Panc1 (cell line): Measurements from ENCODE around the gene NTRK1. TPM values are rescaled to one million over a fixed set of nuclear protein-coding genes. Genes with fewer than 3 reads are reported as not detected.

Source experiments
- ATAC-seq: fragments of 200-7000 bp; cut with Tn5 transposase; 2 replicates; pipeline ENCODE4 v1.9.1; 2020; ENCODE audit warnings: mild to moderate bottlenecking, moderate library complexity
- BruUV-seq: library from RNA; stranded (reverse); fragments of 400-500 nt; replicated peaks from 2 replicates; lab custom pipeline; 2021; lab: Mats Ljungman, UMichigan
- CTCF ChIA-PET: fragments of 300-600 bp; sonication (Branson Sonifier 250); formaldehyde crosslinking; loops from one replicate; lab custom pipeline; 2022; ENCODE audit warnings: antibody characterized with exemption; lab: Charles Lee
- POLR2A ChIA-PET: fragments of 300-600 bp; sonication (Branson Sonifier 250); formaldehyde crosslinking; loops from one replicate; lab custom pipeline; 2022; ENCODE audit warnings: antibody characterized with exemption; lab: Charles Lee
- DNase-seq: peaks from one replicate; pipeline ENCODE4 v3.0.0-alpha.2; 2010; ENCODE audit warnings: low read depth, low spot score
- H3K27ac ChIP-seq: 2 replicates; pipeline ENCODE4 v1.5.1; 2011; ENCODE audit warnings: mild to moderate bottlenecking, low read length, inconsistent platforms
- H3K27me3 ChIP-seq: fragments of 200-500 bp; sonication (Bioruptor generic); 2 replicates; pipeline ENCODE4 v1.6.0; 2014; ENCODE audit warnings: low read length, inconsistent platforms; ENCODE audit not compliant: control insufficient read depth, insufficient read depth
- H3K36me3 ChIP-seq: fragments of 200-500 bp; sonication (Bioruptor generic); 2 replicates; pipeline ENCODE4 v1.5.1; 2014; ENCODE audit warnings: inconsistent platforms, mild to moderate bottlenecking, low read length, moderate library complexity; ENCODE audit not compliant: control insufficient read depth, insufficient read depth
- H3K4me1 ChIP-seq: 2 replicates; pipeline ENCODE4 v1.5.1; 2011; ENCODE audit warnings: inconsistent platforms, mild to moderate bottlenecking, low read length, moderate library complexity; ENCODE audit not compliant: control insufficient read depth, insufficient read depth
- H3K4me3 ChIP-seq, 2 experiments: 2 replicates each; pipeline ENCODE4 v1.5.1; 2011 to 2012; ENCODE audit warnings: low read depth in 2 of 2, low read length in 2 of 2, mild to moderate bottlenecking in 2 of 2, inconsistent platforms in 1 of 2, moderate library complexity in 1 of 2
- H3K9me3 ChIP-seq: fragments of 200-500 bp; sonication (Bioruptor generic); 2 replicates; pipeline ENCODE4 v1.5.1; 2014; ENCODE audit warnings: low read depth, mild to moderate bottlenecking, inconsistent platforms, low read length, moderate library complexity; ENCODE audit not compliant: control insufficient read depth, insufficient read depth
- CTCF ChIP-seq: fragments of 450-650 bp; IDR thresholded peaks from 2 replicates; pipeline ENCODE4 v1.5.1; 2017; ENCODE audit warnings: mild to moderate bottlenecking
- POLR2AphosphoS5 ChIP-seq: IDR thresholded peaks from 2 replicates; pipeline ENCODE4 v1.6.1; 2012; ENCODE audit warnings: mild to moderate bottlenecking, low read depth, low read length, moderate library complexity
- SIN3A ChIP-seq: IDR thresholded peaks from 2 replicates; pipeline ENCODE4 v1.6.1; 2012; ENCODE audit warnings: low read depth, mild to moderate bottlenecking, low read length, moderate library complexity, borderline replicate concordance; ENCODE audit not compliant: insufficient read depth
- TCF7L2 ChIP-seq: IDR thresholded peaks from 2 replicates; pipeline ENCODE4 v1.6.1; 2011; ENCODE audit warnings: mild to moderate bottlenecking, low read depth, low read length, inconsistent platforms
- in situ Hi-C: cut with HindIII; loops from 2 replicates; pipeline ENCODE4 v1.10.0; 2016; ENCODE audit warnings: low sequenced_read_pairs, low pct_unique_long_range_greater_than_20kb
- intact Hi-C: fragments of 100-400 bp; cut with micrococcal nuclease; formaldehyde crosslinking; loops from one replicate; pipeline ENCODE4 v1.10.0; 2022; ENCODE audit not compliant: unreplicated experiment
- total RNA-seq: library from RNA; stranded (reverse); gene quantifications from one replicate; pipeline ENCODE4 v1.2.1, GENCODE V29; 2021; ENCODE audit not compliant: unreplicated experiment
- TF ChIP-seq, protein P1 (sequence below), 2 experiments: IDR thresholded peaks; 2 replicates each; pipeline ENCODE4 v1.6.1; 2011 to 2012; ENCODE audit warnings: low read depth in 2 of 2, control low read depth in 1 of 2, low read length in 1 of 2, mild to moderate bottlenecking in 1 of 2, moderate library complexity in 1 of 2; ENCODE audit not compliant: insufficient read depth in 1 of 2

Gene NTRK1
- total RNA-seq, 1 experiment from 2014 or later, result 0.21 TPM

- H3K36me3 ChIP-seq, result no peaks in the 10 kb centered on the region
- H3K27me3 ChIP-seq, result no peaks in the 10 kb centered on the region
- H3K27ac ChIP-seq, result no peak overlapping the region
- no peak overlapping the region for H3K4me3 ChIP-seq
- BruUV-seq, result no TSS peak
- no peaks in the 10 kb centered on the region for H3K9me3 ChIP-seq
- in situ Hi-C loops, result no loop called here
- peaks cover 4% of the 10 kb centered on the region; the same call in 1 of the 2 replicates for H3K4me1 ChIP-seq
- POLR2A ChIA-PET, result no interaction called here
- ATAC-seq, result no peak
- CTCF ChIA-PET, result no interaction called here
- TF ChIP-seq SIN3A (no peak), POLR2AphosphoS5 (no peak), CTCF (no peak), TCF7L2 (no peak)
- TF ChIP-seq, protein P1, sequence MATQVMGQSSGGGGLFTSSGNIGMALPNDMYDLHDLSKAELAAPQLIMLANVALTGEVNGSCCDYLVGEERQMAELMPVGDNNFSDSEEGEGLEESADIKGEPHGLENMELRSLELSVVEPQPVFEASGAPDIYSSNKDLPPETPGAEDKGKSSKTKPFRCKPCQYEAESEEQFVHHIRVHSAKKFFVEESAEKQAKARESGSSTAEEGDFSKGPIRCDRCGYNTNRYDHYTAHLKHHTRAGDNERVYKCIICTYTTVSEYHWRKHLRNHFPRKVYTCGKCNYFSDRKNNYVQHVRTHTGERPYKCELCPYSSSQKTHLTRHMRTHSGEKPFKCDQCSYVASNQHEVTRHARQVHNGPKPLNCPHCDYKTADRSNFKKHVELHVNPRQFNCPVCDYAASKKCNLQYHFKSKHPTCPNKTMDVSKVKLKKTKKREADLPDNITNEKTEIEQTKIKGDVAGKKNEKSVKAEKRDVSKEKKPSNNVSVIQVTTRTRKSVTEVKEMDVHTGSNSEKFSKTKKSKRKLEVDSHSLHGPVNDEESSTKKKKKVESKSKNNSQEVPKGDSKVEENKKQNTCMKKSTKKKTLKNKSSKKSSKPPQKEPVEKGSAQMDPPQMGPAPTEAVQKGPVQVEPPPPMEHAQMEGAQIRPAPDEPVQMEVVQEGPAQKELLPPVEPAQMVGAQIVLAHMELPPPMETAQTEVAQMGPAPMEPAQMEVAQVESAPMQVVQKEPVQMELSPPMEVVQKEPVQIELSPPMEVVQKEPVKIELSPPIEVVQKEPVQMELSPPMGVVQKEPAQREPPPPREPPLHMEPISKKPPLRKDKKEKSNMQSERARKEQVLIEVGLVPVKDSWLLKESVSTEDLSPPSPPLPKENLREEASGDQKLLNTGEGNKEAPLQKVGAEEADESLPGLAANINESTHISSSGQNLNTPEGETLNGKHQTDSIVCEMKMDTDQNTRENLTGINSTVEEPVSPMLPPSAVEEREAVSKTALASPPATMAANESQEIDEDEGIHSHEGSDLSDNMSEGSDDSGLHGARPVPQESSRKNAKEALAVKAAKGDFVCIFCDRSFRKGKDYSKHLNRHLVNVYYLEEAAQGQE (IDR thresholded peaks at IDR 0.05; ENCODE audit: insufficient read depth in 1 of 2, low read depth in 2 of 2, low read length in 1 of 2), result no peak
- intact Hi-C loops, result loop anchor here (10.0 kb wide), 1 partner anchor 172 kb away; no protein-coding TSS in a partner anchor
- DNase-seq, result no peak
These were observed 5.7 kb downstream of the NTRK1 start for GRCh38 chr1:156866249-156866909.

- ChIA-PET POLR2A (no interaction called here), CTCF (interaction anchor here (1.0 kb wide), 1 partner anchor 9 kb away, joined by 6 read pairs; no protein-coding TSS in a partner anchor)
- in situ Hi-C loops, result no loop called here
- Histone ChIP-seq H3K9me3 (no peaks in the 10 kb centered on the region), H3K36me3 (no peaks in the 10 kb centered on the region), H3K4me3 (no peak overlapping the region), H3K27ac (no peak overlapping the region), H3K27me3 (no peaks in the 10 kb centered on the region), H3K4me1 (peaks cover 4% of the 10 kb centered on the region; the same call in 1 of the 2 replicates)
- intact Hi-C loops, result loop anchor here (10.0 kb wide), 1 partner anchor 174 kb away; no protein-coding TSS in a partner anchor
- TF ChIP-seq CTCF, result no peak
- no peak for TF ChIP-seq TCF7L2
- TF ChIP-seq POLR2AphosphoS5, result no peak
- TF ChIP-seq, protein P1 (IDR thresholded peaks at IDR 0.05; ENCODE audit: insufficient read depth in 1 of 2, low read depth in 2 of 2, low read length in 1 of 2), result no peak
- no peak for TF ChIP-seq SIN3A
- ATAC-seq, result peak; percentile 23; the same call in 1 of the 2 replicates
- DNase-seq, result no peak
- no TSS peak for BruUV-seq
These were observed 7.7 kb downstream of the NTRK1 start for GRCh38 chr1:156868341-156868740.
